ENCODE measurements around the gene NID2. TPM values are rescaled to one million over a fixed set of nuclear protein-coding genes. Genes with fewer than 3 reads are reported as not detected.

Gene NID2
- total RNA-seq, 2 experiments from 2014 or later, result 0.18 to 0.29 TPM

GRCh38 chr14:52078095-52078531 lies 9.3 kb upstream of the NID2 start:
- ChIA-PET CTCF (no interaction called here), POLR2A (no interaction called here)
- peaks cover 40% of the 10 kb centered on the region for H3K27me3 Mint-ChIP-seq (ENCODE audit: low read depth)
- H3K4me1 Mint-ChIP-seq (ENCODE audit: low read depth), result no peaks in the 10 kb centered on the region
- ATAC-seq (no peak), DNase-seq (no peak)
- no peaks in the 10 kb centered on the region for H3K9me3 Mint-ChIP-seq (ENCODE audit: insufficient read depth)
- no peak overlapping the region for H3K27ac Mint-ChIP-seq
- no peaks in the 10 kb centered on the region for H3K36me3 Mint-ChIP-seq (ENCODE audit: low read depth)
- no peak overlapping the region for H3K4me3 Mint-ChIP-seq

GRCh38 chr14:52077256-52077979 lies 8.6 kb upstream of the NID2 start:
- POLR2A ChIA-PET, result no interaction called here
- CTCF ChIA-PET, result interaction anchor here (0.8 kb wide), 1 partner anchor 57 kb away, joined by 3 read pairs; no protein-coding TSS in a partner anchor
- Mint-ChIP-seq H3K4me3 (no peak overlapping the region), H3K9me3 (ENCODE audit: insufficient read depth) (no peaks in the 10 kb centered on the region), H3K27me3 (ENCODE audit: low read depth) (peaks cover 41% of the 10 kb centered on the region), H3K4me1 (ENCODE audit: low read depth) (no peaks in the 10 kb centered on the region), H3K36me3 (ENCODE audit: low read depth) (no peaks in the 10 kb centered on the region), H3K27ac (no peak overlapping the region)
- no peak for ATAC-seq
- no peak for DNase-seq

GRCh38 chr14:52076334-52076733 lies 7.5 kb upstream of the NID2 start:
- H3K9me3 Mint-ChIP-seq (ENCODE audit: insufficient read depth), result no peaks in the 10 kb centered on the region
- no peaks in the 10 kb centered on the region for H3K36me3 Mint-ChIP-seq (ENCODE audit: low read depth)
- ChIA-PET CTCF (interaction anchor here (0.8 kb wide), 1 partner anchor 58 kb away, joined by 3 read pairs; no protein-coding TSS in a partner anchor), POLR2A (no interaction called here)
- no peak for ATAC-seq
- no peak for DNase-seq
- H3K4me1 Mint-ChIP-seq (ENCODE audit: low read depth), result no peaks in the 10 kb centered on the region
- no peak overlapping the region for H3K4me3 Mint-ChIP-seq
- H3K27ac Mint-ChIP-seq, result no peak overlapping the region
- peaks cover 41% of the 10 kb centered on the region for H3K27me3 Mint-ChIP-seq (ENCODE audit: low read depth)

GRCh38 chr14:52075371-52075770 lies 6.5 kb upstream of the NID2 start:
- Mint-ChIP-seq H3K9me3 (ENCODE audit: insufficient read depth) (no peaks in the 10 kb centered on the region), H3K36me3 (ENCODE audit: low read depth) (no peaks in the 10 kb centered on the region), H3K27ac (no peak overlapping the region), H3K4me3 (no peak overlapping the region), H3K27me3 (ENCODE audit: low read depth) (peaks cover 42% of the 10 kb centered on the region), H3K4me1 (ENCODE audit: low read depth) (no peaks in the 10 kb centered on the region)
- ATAC-seq, result no peak
- ChIA-PET CTCF (no interaction called here), POLR2A (no interaction called here)
- DNase-seq, result no peak

- no peak for DNase-seq
- Mint-ChIP-seq H3K27me3 (ENCODE audit: low read depth) (peaks cover 45% of the 10 kb centered on the region), H3K4me1 (ENCODE audit: low read depth) (peaks cover 12% of the 10 kb centered on the region), H3K4me3 (no peak overlapping the region), H3K36me3 (ENCODE audit: low read depth) (no peaks in the 10 kb centered on the region), H3K9me3 (ENCODE audit: insufficient read depth) (no peaks in the 10 kb centered on the region), H3K27ac (no peak overlapping the region)
- ChIA-PET CTCF (no interaction called here), POLR2A (no interaction called here)
- no peak for ATAC-seq
Observed at GRCh38 chr14:52073251-52073650, 4.4 kb upstream of the NID2 start.

GRCh38 chr14:52072266-52072780 lies 3.5 kb upstream of the NID2 start:
- Mint-ChIP-seq H3K4me1 (ENCODE audit: low read depth) (peaks cover 20% of the 10 kb centered on the region), H3K27me3 (ENCODE audit: low read depth) (peaks cover 52% of the 10 kb centered on the region), H3K4me3 (no peak overlapping the region), H3K36me3 (ENCODE audit: low read depth) (no peaks in the 10 kb centered on the region), H3K27ac (no peak overlapping the region), H3K9me3 (ENCODE audit: insufficient read depth) (no peaks in the 10 kb centered on the region)
- CTCF ChIA-PET, result interaction anchor here (1.0 to 2.2 kb wide), 5 partner anchors 9 to 77 kb away, joined by 3 to 9 read pairs (median 4); no protein-coding TSS in a partner anchor
- no peak for DNase-seq
- no peak for ATAC-seq
- POLR2A ChIA-PET, result no interaction called here

- H3K27me3 Mint-ChIP-seq (ENCODE audit: low read depth), result peaks cover 56% of the 10 kb centered on the region
- POLR2A ChIA-PET, result no interaction called here
Observed at GRCh38 chr14:52071675-52072074, 2.8 kb upstream of the NID2 start.

GRCh38 chr14:52070051-52070431 lies 1.2 kb upstream of the NID2 start:
- DNase-seq (no peak), ATAC-seq (no peak)
- Mint-ChIP-seq H3K27ac (no peak overlapping the region), H3K4me1 (ENCODE audit: low read depth) (peaks cover 20% of the 10 kb centered on the region), H3K4me3 (no peak overlapping the region), H3K27me3 (ENCODE audit: low read depth) (peaks cover 52% of the 10 kb centered on the region), H3K9me3 (ENCODE audit: insufficient read depth) (no peaks in the 10 kb centered on the region), H3K36me3 (ENCODE audit: low read depth) (no peaks in the 10 kb centered on the region)
- CTCF ChIA-PET, result interaction anchor here (1.2 to 1.8 kb wide), 2 partner anchors 10 to 74 kb away, joined by 3 to 5 read pairs; no protein-coding TSS in a partner anchor
- POLR2A ChIA-PET, result no interaction called here

More at GRCh38 chr14:52071675-52072074, 2.8 kb upstream of the NID2 start:
- Mint-ChIP-seq H3K9me3 (ENCODE audit: insufficient read depth) (no peaks in the 10 kb centered on the region), H3K4me3 (no peak overlapping the region), H3K4me1 (ENCODE audit: low read depth) (peaks cover 20% of the 10 kb centered on the region), H3K36me3 (ENCODE audit: low read depth) (no peaks in the 10 kb centered on the region), H3K27ac (no peak overlapping the region)
- no peak for DNase-seq
- CTCF ChIA-PET, result interaction anchor here (0.6 to 2.2 kb wide), 8 partner anchors 9 to 200 kb away, joined by 3 to 9 read pairs (median 4); no protein-coding TSS in a partner anchor
- no peak for ATAC-seq

GRCh38 chr14:52069307-52070050 lies 620 bp upstream of the NID2 start:
- CTCF ChIA-PET, result interaction anchor here (1.0 to 1.8 kb wide), 4 partner anchors 11 to 74 kb away, joined by 3 to 6 read pairs (median 4); no protein-coding TSS in a partner anchor
- peaks cover 57% of the 10 kb centered on the region for H3K27me3 Mint-ChIP-seq (ENCODE audit: low read depth)
- no peak overlapping the region for H3K27ac Mint-ChIP-seq
- no peak for DNase-seq
- POLR2A ChIA-PET, result interaction anchor here (0.7 to 1.0 kb wide), 2 partner anchors 13 to 203 kb away, joined by 3 read pairs; no protein-coding TSS in a partner anchor
- peaks cover 20% of the 10 kb centered on the region for H3K4me1 Mint-ChIP-seq (ENCODE audit: low read depth)
- peak; percentile 73 for ATAC-seq
- H3K4me3 Mint-ChIP-seq, result peak overlapping the region; percentile 55
- H3K36me3 Mint-ChIP-seq (ENCODE audit: low read depth), result no peaks in the 10 kb centered on the region
- no peaks in the 10 kb centered on the region for H3K9me3 Mint-ChIP-seq (ENCODE audit: insufficient read depth)

- peaks cover 20% of the 10 kb centered on the region for H3K4me1 Mint-ChIP-seq (ENCODE audit: low read depth)
- peak overlapping the region; percentile 55 for H3K4me3 Mint-ChIP-seq
- H3K9me3 Mint-ChIP-seq (ENCODE audit: insufficient read depth), result no peaks in the 10 kb centered on the region
- no peak overlapping the region for H3K27ac Mint-ChIP-seq
- POLR2A ChIA-PET, result interaction anchor here (0.6 kb wide), 1 partner anchor 401 kb away, joined by 3 read pairs; no protein-coding TSS in a partner anchor
- peak; percentile 19 for ATAC-seq
- DNase-seq, result peak; percentile 30
- H3K27me3 Mint-ChIP-seq (ENCODE audit: low read depth), result peaks cover 62% of the 10 kb centered on the region
- no peaks in the 10 kb centered on the region for H3K36me3 Mint-ChIP-seq (ENCODE audit: low read depth)
- CTCF ChIA-PET, result interaction anchor here (1.0 to 1.1 kb wide), 3 partner anchors 22 to 72 kb away, joined by 3 to 6 read pairs (median 4); no protein-coding TSS in a partner anchor
Observed at GRCh38 chr14:52067873-52068614, 815 bp downstream of the NID2 start.

- ChIA-PET CTCF (no interaction called here), POLR2A (no interaction called here)
- H3K27ac Mint-ChIP-seq, result no peak overlapping the region
- H3K4me3 Mint-ChIP-seq, result no peak overlapping the region
- H3K4me1 Mint-ChIP-seq (ENCODE audit: low read depth), result peaks cover 13% of the 10 kb centered on the region
- no peak for ATAC-seq
- no peak for DNase-seq
- H3K9me3 Mint-ChIP-seq (ENCODE audit: insufficient read depth), result no peaks in the 10 kb centered on the region
- H3K27me3 Mint-ChIP-seq (ENCODE audit: low read depth), result peaks cover 57% of the 10 kb centered on the region
- no peaks in the 10 kb centered on the region for H3K36me3 Mint-ChIP-seq (ENCODE audit: low read depth)
Observed at GRCh38 chr14:52064174-52064573, 4.7 kb downstream of the NID2 start.

All from activated CD8-positive, alpha-beta T cell treated with anti-CD3 and anti-CD28 coated beads, Interleukin-2, amount 10 ng/mL, durations not matched to agents 7 days and 5 days (primary cell).